OCI-LY1 (cell line): Measurements from ENCODE around the gene CTNNA2.

ENCODE experiments used
- CTCF ChIP-seq: fragments of 200-600 bp; sonication (generic), shearing (Covaris generic); IDR thresholded peaks from 2 replicates; pipeline ENCODE4 v1.5.1; 2017; ENCODE audit warnings: mild to moderate bottlenecking, antibody characterized with exemption, low read length, moderate library complexity, mixed read lengths
- EZH2 ChIP-seq: fragments of 200-600 bp; sonication (generic), shearing (Covaris generic); IDR thresholded peaks from 2 replicates; pipeline ENCODE4 v1.8.0; 2017; ENCODE audit warnings: borderline replicate concordance, mixed run types, mild to moderate bottlenecking, antibody characterized with exemption, low read length, moderate library complexity, mixed read lengths

GRCh38 chr2:79596403-79596802 is 83.6 kb downstream of the CTNNA2 start:
- TF ChIP-seq EZH2, result no peak
- TF ChIP-seq CTCF, result no peak
